Astrocyte (in vitro differentiated cells and primary cell): Measurements from ENCODE around the gene CCR5AS.

ENCODE experiments used
- DNase-seq: peaks from one replicate; pipeline ENCODE4 v3.0.0-alpha.2; 2010; ENCODE audit warnings: low read depth
- FAIRE-seq: peaks from 2 replicates; lab custom pipeline; 2011; peaks lifted over from hg19 to GRCh38; lab: Jason Lieb, UNC
- H2AFZ ChIP-seq: 2 replicates; pipeline ENCODE4 v1.6.0; 2012; ENCODE audit warnings: low read depth, low read length, inconsistent platforms
- H3K27ac ChIP-seq: 2 replicates; pipeline ENCODE4 v1.5.1; 2011; ENCODE audit warnings: low read depth, low read length, inconsistent platforms
- H3K27me3 ChIP-seq: 2 replicates; pipeline ENCODE4 v1.6.0; 2011; ENCODE audit warnings: low read length, inconsistent platforms; ENCODE audit not compliant: insufficient read depth
- H3K36me3 ChIP-seq: 2 replicates; pipeline ENCODE4 v1.5.1; 2011; ENCODE audit warnings: low read length, inconsistent platforms; ENCODE audit not compliant: insufficient read depth
- H3K4me1 ChIP-seq: 2 replicates; pipeline ENCODE4 v1.5.1; 2011; ENCODE audit warnings: low read length, inconsistent platforms; ENCODE audit not compliant: insufficient read depth
- H3K4me2 ChIP-seq: 2 replicates; pipeline ENCODE4 v1.6.0; 2012; ENCODE audit warnings: low read length, inconsistent platforms
- H3K4me3 ChIP-seq: 2 replicates; pipeline ENCODE4 v1.5.1; 2011; ENCODE audit warnings: low read depth, mild to moderate bottlenecking, low read length, inconsistent platforms; ENCODE audit not compliant: insufficient read depth
- H3K79me2 ChIP-seq: 2 replicates; pipeline ENCODE4 v1.6.0; 2012; ENCODE audit warnings: mild to moderate bottlenecking, low read length, inconsistent platforms; ENCODE audit not compliant: insufficient read depth
- H3K9ac ChIP-seq: 2 replicates; pipeline ENCODE4 v1.6.0; 2012; ENCODE audit warnings: mild to moderate bottlenecking, low read length, inconsistent platforms
- H3K9me3 ChIP-seq: 2 replicates; pipeline ENCODE4 v1.5.1; 2012; ENCODE audit warnings: low read depth, mild to moderate bottlenecking, low read length, inconsistent platforms; ENCODE audit not compliant: insufficient read depth
- H4K20me1 ChIP-seq: 2 replicates; pipeline ENCODE4 v1.6.0; 2012; ENCODE audit warnings: low read length, inconsistent platforms; ENCODE audit not compliant: insufficient read depth
- H3K27ac Mint-ChIP-seq: one replicate; pipeline ENCODE4 v1.8.0; 2021; ENCODE audit warnings: mild to moderate bottlenecking, mixed read lengths; ENCODE audit not compliant: unreplicated experiment
- H3K27me3 Mint-ChIP-seq: one replicate; pipeline ENCODE4 v1.8.0; 2021; ENCODE audit warnings: low read depth, mixed read lengths; ENCODE audit not compliant: unreplicated experiment
- H3K36me3 Mint-ChIP-seq: one replicate; pipeline ENCODE4 v1.8.0; 2021; ENCODE audit warnings: low read depth, mixed read lengths; ENCODE audit not compliant: unreplicated experiment
- H3K4me1 Mint-ChIP-seq: one replicate; pipeline ENCODE4 v1.8.0; 2021; ENCODE audit warnings: low read depth, mixed read lengths; ENCODE audit not compliant: unreplicated experiment
- H3K4me3 Mint-ChIP-seq: one replicate; pipeline ENCODE4 v1.8.0; 2021; ENCODE audit warnings: mild to moderate bottlenecking, moderate library complexity, mixed read lengths; ENCODE audit not compliant: unreplicated experiment
- H3K9me3 Mint-ChIP-seq: one replicate; pipeline ENCODE4 v1.8.0; 2021; ENCODE audit warnings: mild to moderate bottlenecking, mixed read lengths; ENCODE audit not compliant: unreplicated experiment
- CTCF ChIP-seq: IDR thresholded peaks from 2 replicates; pipeline ENCODE4 v1.5.1; 2011; ENCODE audit warnings: low read depth, mild to moderate bottlenecking, inconsistent platforms, low read length, moderate library complexity; ENCODE audit not compliant: insufficient read depth
- EZH2 ChIP-seq: IDR thresholded peaks from 2 replicates; pipeline ENCODE4 v1.6.1; 2012; ENCODE audit warnings: mild to moderate bottlenecking, low read length, inconsistent platforms; ENCODE audit not compliant: insufficient read depth

Gene CCR5AS

GRCh38 chr3:46354984-46355383, 51.9 kb downstream of the CCR5AS start:
- H3K27me3 Mint-ChIP-seq, result peaks cover 39% of the 10 kb centered on the region
- no peak for DNase-seq
- peaks cover 2% of the 10 kb centered on the region for H3K9me3 Mint-ChIP-seq
- Histone ChIP-seq H3K4me1 (peaks cover 2% of the 10 kb centered on the region), H3K4me3 (no peak overlapping the region), H3K9ac (no peak overlapping the region), H3K36me3 (no peaks in the 10 kb centered on the region), H3K9me3 (no peaks in the 10 kb centered on the region), H3K4me2 (no peak overlapping the region), H2AFZ (no peak overlapping the region), H3K27me3 (peaks cover 31% of the 10 kb centered on the region), H4K20me1 (no peaks in the 10 kb centered on the region), H3K27ac (no peak overlapping the region), H3K79me2 (no peaks in the 10 kb centered on the region)
- no peak overlapping the region for H3K27ac Mint-ChIP-seq
- peaks cover 20% of the 10 kb centered on the region for H3K4me1 Mint-ChIP-seq
- no peak for FAIRE-seq
- H3K36me3 Mint-ChIP-seq, result no peaks in the 10 kb centered on the region
- TF ChIP-seq CTCF (no peak), EZH2 (no peak)
- no peak overlapping the region for H3K4me3 Mint-ChIP-seq

GRCh38 chr3:46354478-46354877, 52.4 kb downstream of the CCR5AS start:
- no peaks in the 10 kb centered on the region for H3K9me3 ChIP-seq
- DNase-seq (no peak), FAIRE-seq (no peak)
- Mint-ChIP-seq H3K9me3 (peaks cover 2% of the 10 kb centered on the region), H3K36me3 (no peaks in the 10 kb centered on the region), H3K27ac (no peak overlapping the region), H3K27me3 (peaks cover 42% of the 10 kb centered on the region), H3K4me3 (no peak overlapping the region), H3K4me1 (peaks cover 15% of the 10 kb centered on the region)
- H3K36me3 ChIP-seq, result no peaks in the 10 kb centered on the region
- no peak overlapping the region for H3K4me3 ChIP-seq
- H4K20me1 ChIP-seq, result no peaks in the 10 kb centered on the region
- peaks cover 31% of the 10 kb centered on the region for H3K27me3 ChIP-seq
- no peaks in the 10 kb centered on the region for H3K4me1 ChIP-seq
- H3K4me2 ChIP-seq, result no peak overlapping the region
- no peak overlapping the region for H3K9ac ChIP-seq
- TF ChIP-seq CTCF, result no peak
- no peak for TF ChIP-seq EZH2
- H3K27ac ChIP-seq, result no peak overlapping the region
- no peak overlapping the region for H2AFZ ChIP-seq
- no peaks in the 10 kb centered on the region for H3K79me2 ChIP-seq

GRCh38 chr3:46353647-46354410, 53.0 kb downstream of the CCR5AS start, which contains the start of gene CCR2:
Gene CCR2 (plus strand): TSS chr3:46354111. CDS start chr3:46357528, 3,417 bp downstream.
- H3K79me2 ChIP-seq, result no peaks in the 10 kb centered on the region
- FAIRE-seq, result no peak
- DNase-seq, result no peak
- no peaks in the 10 kb centered on the region for H3K36me3 Mint-ChIP-seq
- no peak within 1 kb of the TSS for H3K9ac ChIP-seq
- H3K9me3 ChIP-seq, result no peaks in the 10 kb centered on the region
- H3K4me3 ChIP-seq, result no peak within 1 kb of the TSS
- H3K27ac ChIP-seq, result no peak within 1 kb of the TSS
- no peak within 1 kb of the TSS for H2AFZ ChIP-seq
- TF ChIP-seq CTCF (no peak), EZH2 (no peak)
- no peaks in the 10 kb centered on the region for H4K20me1 ChIP-seq
- H3K4me1 Mint-ChIP-seq, result peaks cover 15% of the 10 kb centered on the region
- no peak within 1 kb of the TSS for H3K4me2 ChIP-seq
- H3K27me3 ChIP-seq, result peaks cover 31% of the 10 kb centered on the region
- H3K4me1 ChIP-seq, result no peaks in the 10 kb centered on the region
- peak within 1 kb of the TSS; percentile 51 for H3K4me3 Mint-ChIP-seq
- H3K36me3 ChIP-seq, result no peaks in the 10 kb centered on the region
- H3K27ac Mint-ChIP-seq, result peak within 1 kb of the TSS; percentile 50
- H3K9me3 Mint-ChIP-seq, result peaks cover 2% of the 10 kb centered on the region
- H3K27me3 Mint-ChIP-seq, result peaks cover 45% of the 10 kb centered on the region
